Activated naive CD8-positive, alpha-beta T cell (primary cell): ENCODE results near the gene GABBR2.

Experiments
- H3K27ac Mint-ChIP-seq: one replicate; pipeline ENCODE4 v1.8.0; 2021; ENCODE audit warnings: mixed read lengths
- H3K27me3 Mint-ChIP-seq: one replicate; pipeline ENCODE4 v1.8.0; 2021; ENCODE audit warnings: mixed read lengths
- H3K36me3 Mint-ChIP-seq: one replicate; pipeline ENCODE4 v1.8.0; 2021; ENCODE audit warnings: mixed read lengths
- H3K4me1 Mint-ChIP-seq: one replicate; pipeline ENCODE4 v1.8.0; 2021; ENCODE audit warnings: low read depth, mixed read lengths
- H3K4me3 Mint-ChIP-seq: one replicate; pipeline ENCODE4 v1.8.0; 2021; ENCODE audit warnings: mild to moderate bottlenecking, mixed read lengths
- H3K9me3 Mint-ChIP-seq: one replicate; pipeline ENCODE4 v1.8.0; 2021; ENCODE audit warnings: low read depth, mixed read lengths

The GABBR2 gene

DNA sequence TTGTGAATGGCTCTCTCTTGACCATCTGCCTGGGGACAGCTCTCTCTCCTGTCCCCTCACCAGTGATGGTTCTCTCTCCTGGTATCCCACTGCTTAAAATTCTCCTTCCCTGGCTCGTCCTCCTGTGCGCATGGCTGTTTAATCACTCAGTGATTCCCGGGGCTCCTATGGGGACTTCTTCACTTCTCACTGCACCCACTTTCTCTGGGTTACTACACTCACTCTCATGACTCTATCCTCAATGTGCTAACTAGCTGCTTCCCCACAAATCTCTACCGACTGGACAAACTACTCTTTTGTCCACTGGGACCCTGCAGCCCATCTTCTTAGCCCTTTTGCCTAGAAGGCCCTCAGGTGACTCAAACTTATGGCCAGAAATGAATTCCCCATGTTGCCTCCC is 364.2 kb downstream of the GABBR2 start:
- no peaks in the 10 kb centered on the region for H3K36me3 Mint-ChIP-seq
- H3K9me3 Mint-ChIP-seq, result no peaks in the 10 kb centered on the region
- no peaks in the 10 kb centered on the region for H3K4me1 Mint-ChIP-seq
- peaks cover 15% of the 10 kb centered on the region for H3K27me3 Mint-ChIP-seq
- H3K27ac Mint-ChIP-seq, result no peak overlapping the region
- no peak overlapping the region for H3K4me3 Mint-ChIP-seq

DNA sequence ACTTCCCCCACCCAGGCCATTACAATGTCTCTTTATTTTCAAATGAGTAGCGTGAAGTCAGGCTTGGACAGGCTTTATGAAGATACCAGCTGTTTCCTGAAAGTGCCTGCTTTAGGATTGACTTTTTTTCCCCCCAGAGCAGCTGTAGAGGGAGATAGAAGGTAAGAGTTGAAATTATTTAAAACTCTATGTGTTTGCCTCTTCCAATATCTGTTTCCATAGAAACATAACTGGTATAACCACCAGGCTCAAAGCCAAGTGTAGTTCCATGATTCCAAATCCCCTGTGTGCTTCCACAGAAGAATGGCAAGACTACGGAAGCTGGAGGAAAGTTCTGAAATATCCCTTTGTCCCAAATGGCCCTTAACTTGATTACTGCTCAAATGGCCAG is 365.9 kb downstream of the GABBR2 start:
- Mint-ChIP-seq H3K4me1 (no peaks in the 10 kb centered on the region), H3K9me3 (no peaks in the 10 kb centered on the region), H3K36me3 (no peaks in the 10 kb centered on the region), H3K27me3 (peaks cover 19% of the 10 kb centered on the region), H3K27ac (no peak overlapping the region), H3K4me3 (no peak overlapping the region)

DNA sequence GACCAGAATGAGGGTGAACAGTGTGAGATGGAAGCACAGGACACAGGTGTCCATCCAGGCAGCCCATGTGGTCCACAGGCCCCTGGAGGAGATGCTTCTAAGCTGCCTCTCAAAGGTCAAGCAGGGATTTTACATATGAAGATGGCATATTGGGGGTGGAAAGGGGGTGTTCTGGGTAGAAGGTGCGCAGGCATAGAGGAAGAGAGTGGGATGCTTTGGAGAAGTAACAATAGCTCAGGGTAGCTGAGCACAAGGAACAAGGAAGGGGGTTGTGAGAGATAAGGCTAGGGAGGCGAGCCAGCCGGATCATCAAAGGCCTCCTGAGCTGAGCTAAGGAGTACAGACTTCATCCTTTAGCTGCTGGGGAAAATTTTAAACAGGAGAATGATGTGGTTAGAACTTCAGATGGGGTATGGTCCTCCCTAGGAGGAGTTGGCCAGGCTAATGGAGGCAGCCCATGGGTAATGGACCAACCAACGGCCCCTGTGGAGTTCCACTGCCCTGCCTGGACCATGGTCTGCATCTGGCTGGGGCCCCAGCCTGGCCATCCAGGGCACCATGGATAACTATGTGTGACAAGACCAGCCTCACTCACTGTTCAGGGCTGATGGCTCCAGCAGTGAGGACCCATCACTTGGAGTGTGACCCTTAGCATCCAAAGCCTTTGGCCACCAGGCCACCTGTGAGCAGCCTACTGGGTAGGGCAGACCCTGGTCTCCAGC is 366.5 kb downstream of the GABBR2 start:
- Mint-ChIP-seq H3K36me3 (no peaks in the 10 kb centered on the region), H3K4me3 (no peak overlapping the region), H3K27ac (no peak overlapping the region), H3K9me3 (no peaks in the 10 kb centered on the region), H3K27me3 (peaks cover 22% of the 10 kb centered on the region), H3K4me1 (no peaks in the 10 kb centered on the region)

DNA sequence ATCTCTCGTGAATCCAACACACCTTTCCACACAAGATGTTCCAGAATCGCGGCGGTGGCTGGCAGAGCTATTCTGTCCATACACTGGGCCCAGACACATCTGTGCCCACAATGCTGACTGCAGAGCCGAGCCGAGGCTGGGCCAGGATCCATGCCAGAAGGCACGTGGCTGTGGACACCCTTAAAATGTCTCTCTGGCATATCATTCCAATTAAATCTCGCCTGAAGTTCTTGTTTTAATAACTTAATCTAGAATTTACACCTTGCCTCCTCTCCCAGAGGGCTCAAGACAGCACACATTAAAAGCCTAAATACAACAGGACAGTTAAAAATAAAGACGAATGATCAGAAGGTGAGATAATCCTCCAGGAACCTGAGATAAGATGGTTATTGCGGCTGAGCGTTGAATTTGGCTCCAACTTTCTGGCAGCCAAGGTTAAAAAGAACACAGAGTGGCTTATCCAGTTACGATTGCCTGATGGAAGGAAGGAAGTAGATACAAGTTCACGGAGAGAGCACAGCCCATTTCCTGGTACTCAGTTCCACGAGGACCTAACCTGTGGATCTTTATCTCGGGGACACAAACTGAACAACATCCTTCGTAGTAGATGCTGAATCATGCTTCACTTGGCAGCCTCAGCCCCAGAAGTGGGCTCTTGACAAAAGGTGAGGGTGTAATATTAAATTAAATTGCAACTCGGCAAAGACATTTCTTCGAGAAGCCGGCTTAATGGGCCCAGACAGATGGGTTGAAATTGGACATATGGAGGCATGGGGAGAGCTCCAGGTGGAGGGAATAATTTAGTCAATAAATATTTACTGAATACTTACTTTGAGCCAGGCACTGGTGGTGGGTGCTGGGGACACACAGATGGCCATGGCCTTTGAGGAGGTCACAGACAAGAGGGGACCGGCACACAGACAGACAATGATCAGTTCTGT is 367.3 kb downstream of the GABBR2 start:
- H3K27me3 Mint-ChIP-seq, result peaks cover 21% of the 10 kb centered on the region
- no peaks in the 10 kb centered on the region for H3K36me3 Mint-ChIP-seq

DNA sequence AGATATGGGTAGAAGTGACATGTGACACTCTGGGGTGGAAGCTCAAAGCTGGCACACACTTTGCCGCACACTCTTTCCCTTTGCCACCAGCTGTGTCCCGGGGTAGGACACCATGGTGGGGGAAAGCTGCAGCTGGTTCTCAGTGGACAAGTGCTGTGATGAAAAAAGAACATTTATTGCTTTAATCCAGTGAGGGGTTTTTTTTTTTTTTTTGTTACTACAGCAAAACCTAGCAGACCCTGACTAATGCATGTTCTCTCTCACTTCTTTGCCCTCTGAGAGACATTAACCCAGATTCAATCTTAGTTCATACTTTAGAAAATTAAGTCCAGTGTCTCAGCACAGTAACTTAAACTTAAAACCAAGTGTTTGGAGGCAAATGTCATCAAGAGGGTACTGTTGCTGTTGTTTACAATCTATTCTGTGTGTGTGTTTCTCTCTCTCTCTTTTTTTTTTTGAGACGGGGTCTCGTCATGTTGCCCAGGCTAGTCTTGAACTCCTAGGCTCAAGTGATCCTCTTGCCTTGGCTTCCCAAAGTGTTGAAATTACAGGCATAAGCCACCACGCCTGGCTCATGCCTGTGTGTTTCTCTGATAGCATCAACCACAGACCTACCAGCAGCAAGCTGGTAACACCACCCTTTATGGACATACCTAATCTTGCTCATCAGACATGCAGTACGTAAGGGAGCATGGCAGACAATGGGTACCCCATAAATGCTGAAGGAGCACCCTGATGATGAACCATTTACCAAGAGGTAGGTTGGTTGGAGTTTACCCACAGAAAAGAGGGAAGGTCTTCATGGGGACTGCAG is 368.5 kb downstream of the GABBR2 start:
- Mint-ChIP-seq H3K4me1 (no peaks in the 10 kb centered on the region), H3K27me3 (peaks cover 28% of the 10 kb centered on the region), H3K36me3 (no peaks in the 10 kb centered on the region), H3K9me3 (no peaks in the 10 kb centered on the region), H3K4me3 (no peak overlapping the region), H3K27ac (no peak overlapping the region)

More for the DNA sequence above, 367.3 kb downstream of the GABBR2 start:
- no peaks in the 10 kb centered on the region for H3K9me3 Mint-ChIP-seq
- no peaks in the 10 kb centered on the region for H3K4me1 Mint-ChIP-seq
- no peak overlapping the region for H3K27ac Mint-ChIP-seq
- no peak overlapping the region for H3K4me3 Mint-ChIP-seq

DNA sequence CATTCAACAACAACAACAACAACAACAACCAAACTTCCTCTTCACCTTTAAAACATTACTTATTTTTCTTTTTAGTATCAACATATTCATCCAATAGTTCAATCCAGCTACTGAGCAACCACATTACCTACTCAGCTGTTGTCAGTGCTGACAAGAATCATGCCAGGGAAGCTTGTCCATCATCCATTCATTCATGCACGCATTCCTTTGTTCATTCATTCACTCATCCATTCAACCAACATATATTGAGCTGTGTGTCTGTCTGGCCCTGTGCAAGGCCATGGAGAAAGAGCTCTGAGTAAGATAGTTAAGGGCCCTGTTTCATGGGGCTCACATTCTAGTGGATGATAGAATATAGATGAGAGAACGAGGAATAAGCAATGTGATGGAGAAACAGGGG is 373.1 kb downstream of the GABBR2 start:
- peaks cover 23% of the 10 kb centered on the region for H3K27me3 Mint-ChIP-seq
- no peak overlapping the region for H3K4me3 Mint-ChIP-seq
- no peak overlapping the region for H3K27ac Mint-ChIP-seq
- no peaks in the 10 kb centered on the region for H3K36me3 Mint-ChIP-seq
- no peaks in the 10 kb centered on the region for H3K4me1 Mint-ChIP-seq
- H3K9me3 Mint-ChIP-seq, result no peaks in the 10 kb centered on the region

DNA sequence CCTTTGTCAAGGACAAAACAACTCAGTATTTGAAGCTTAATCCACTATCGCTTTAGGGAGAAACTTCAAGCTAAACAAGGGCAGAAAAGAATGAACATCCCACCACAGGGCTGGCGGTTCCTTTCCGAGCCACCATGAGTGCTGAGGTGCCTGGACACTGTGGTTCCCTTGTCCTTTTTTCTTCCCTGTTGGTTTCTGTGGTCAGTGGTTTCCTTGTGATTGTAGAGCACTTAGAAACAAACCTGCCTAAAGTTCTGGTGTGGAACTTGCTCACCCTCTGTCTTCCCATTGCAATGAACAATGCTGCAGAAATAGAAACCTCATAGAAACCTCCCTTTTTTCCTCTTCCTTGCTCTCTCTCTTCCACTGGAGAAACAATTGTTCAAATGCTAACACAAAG is 373.9 kb downstream of the GABBR2 start:
- peaks cover 23% of the 10 kb centered on the region for H3K27me3 Mint-ChIP-seq
- H3K27ac Mint-ChIP-seq, result no peak overlapping the region
- H3K9me3 Mint-ChIP-seq, result no peaks in the 10 kb centered on the region
- H3K4me3 Mint-ChIP-seq, result no peak overlapping the region
- H3K36me3 Mint-ChIP-seq, result no peaks in the 10 kb centered on the region
- H3K4me1 Mint-ChIP-seq, result no peaks in the 10 kb centered on the region

DNA sequence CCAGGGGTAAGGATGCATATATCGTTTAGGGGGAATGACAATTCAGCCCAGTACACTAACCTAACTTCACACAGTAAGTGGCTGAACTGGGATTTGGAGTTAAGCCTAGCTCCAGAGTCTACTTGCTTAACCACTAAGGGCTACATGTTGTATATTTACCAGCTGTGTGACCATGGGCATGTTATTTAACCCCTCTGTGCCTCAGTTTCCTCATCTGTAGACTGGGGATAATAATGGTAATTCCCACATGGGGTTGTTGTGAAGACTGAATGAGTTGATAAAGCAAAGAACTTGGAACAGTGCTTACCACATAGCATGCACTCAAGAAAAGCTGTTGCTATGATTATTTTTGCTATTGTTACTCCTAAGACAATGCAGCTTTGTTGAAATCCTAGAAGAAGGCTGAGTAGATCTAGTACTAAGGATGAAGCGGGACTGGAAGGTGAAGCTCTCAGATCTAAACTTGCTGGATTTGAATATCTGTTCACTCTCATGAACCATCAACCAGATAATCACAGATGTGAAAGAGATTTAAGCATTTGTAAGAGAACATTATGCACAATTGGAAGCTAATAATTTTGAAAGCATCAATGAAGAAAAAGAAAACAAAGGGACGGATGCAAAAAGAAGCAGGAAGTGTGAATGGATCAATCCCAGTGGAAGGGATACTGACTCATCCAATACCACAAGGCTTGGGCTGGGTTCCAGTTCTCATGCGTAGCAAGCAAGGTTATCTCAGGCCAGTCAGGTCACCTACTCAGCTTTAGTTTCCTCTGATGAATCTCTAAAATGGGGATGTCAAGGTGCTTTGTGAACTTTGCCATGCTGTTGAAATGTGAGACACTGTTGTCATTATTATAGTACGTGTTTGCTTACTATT is 374.8 kb downstream of the GABBR2 start:
- Mint-ChIP-seq H3K9me3 (no peaks in the 10 kb centered on the region), H3K4me3 (no peak overlapping the region), H3K27me3 (peaks cover 19% of the 10 kb centered on the region), H3K4me1 (no peaks in the 10 kb centered on the region), H3K36me3 (no peaks in the 10 kb centered on the region), H3K27ac (no peak overlapping the region)

DNA sequence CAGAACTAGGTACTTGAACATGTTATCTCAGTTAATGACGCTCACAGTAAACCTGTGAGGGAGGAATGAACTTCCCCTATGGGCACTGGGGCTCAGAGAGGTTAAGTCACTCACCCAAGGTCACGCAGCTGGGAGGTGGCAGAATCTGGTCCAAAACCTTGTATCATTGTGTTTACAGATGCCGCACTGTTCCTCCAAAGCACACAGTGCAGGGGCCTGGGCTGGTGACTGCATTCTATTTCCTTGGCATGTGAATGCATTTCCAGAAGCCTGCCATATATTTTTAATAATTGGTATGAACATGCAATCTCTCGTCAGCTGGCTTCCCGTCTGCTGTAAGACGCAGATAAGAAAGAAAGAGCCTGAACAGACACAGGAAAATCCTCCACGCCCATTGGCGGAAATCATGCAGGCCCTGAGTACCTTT is 376.3 kb downstream of the GABBR2 start:
- Mint-ChIP-seq H3K4me3 (no peak overlapping the region), H3K27me3 (peaks cover 16% of the 10 kb centered on the region), H3K36me3 (no peaks in the 10 kb centered on the region), H3K4me1 (no peaks in the 10 kb centered on the region), H3K27ac (no peak overlapping the region), H3K9me3 (no peaks in the 10 kb centered on the region)

DNA sequence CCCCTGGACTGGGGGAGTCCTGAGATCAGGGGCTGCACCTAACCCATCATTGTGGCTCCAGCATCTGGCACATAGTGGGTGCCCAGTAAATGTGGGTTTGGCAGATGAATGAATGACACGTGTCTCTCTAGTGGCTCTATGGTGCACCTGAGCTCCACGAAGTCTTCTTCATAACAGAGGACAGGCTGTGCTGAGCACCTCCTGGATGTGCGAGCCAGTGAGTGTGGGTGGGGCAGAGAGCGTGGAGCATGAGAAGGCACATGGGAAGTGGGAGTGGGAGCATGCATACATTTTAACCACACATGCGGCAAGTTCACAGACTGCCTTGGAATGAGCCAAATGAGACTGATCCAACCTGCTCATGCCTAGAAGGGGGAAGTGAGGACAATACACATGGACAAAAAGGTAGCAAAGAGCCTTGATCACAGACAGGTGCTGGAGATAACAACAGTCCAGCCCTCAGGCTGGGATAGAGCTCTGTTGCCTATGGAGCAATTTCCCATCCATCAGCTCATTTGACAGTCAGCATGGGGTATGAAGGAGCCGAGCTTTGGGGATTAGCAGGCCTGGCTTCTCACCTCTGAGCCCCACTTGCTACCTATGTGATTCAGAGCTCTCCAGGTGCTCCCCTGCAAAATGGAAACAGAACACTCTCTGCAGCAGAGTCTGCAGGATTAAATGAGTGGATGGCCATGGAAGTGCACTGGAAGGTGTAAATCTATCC is 377.0 kb downstream of the GABBR2 start:
- Mint-ChIP-seq H3K27me3 (peaks cover 13% of the 10 kb centered on the region), H3K4me1 (no peaks in the 10 kb centered on the region), H3K36me3 (no peaks in the 10 kb centered on the region), H3K9me3 (no peaks in the 10 kb centered on the region), H3K4me3 (no peak overlapping the region), H3K27ac (no peak overlapping the region)

DNA sequence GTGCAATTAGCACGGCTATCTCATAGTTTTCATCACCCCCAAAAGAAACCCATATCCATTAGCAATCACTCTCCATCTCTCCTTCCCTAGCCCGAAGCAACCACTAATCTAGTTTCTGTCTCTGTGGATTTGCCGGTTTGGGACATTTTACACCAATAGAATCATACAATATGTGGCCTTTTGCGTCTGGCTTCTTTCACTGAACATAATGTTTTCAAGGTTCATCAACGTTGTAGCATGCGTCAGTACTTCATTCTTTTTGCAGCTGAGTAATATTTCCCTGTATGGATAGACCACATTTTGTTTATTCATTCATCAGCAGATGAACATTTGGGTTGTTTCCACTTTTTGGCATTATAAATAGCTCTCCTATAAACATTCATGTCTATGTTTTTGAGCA is 377.9 kb downstream of the GABBR2 start:
- Mint-ChIP-seq H3K4me3 (no peak overlapping the region), H3K27ac (no peak overlapping the region), H3K36me3 (no peaks in the 10 kb centered on the region), H3K9me3 (no peaks in the 10 kb centered on the region), H3K27me3 (peaks cover 10% of the 10 kb centered on the region), H3K4me1 (no peaks in the 10 kb centered on the region)

DNA sequence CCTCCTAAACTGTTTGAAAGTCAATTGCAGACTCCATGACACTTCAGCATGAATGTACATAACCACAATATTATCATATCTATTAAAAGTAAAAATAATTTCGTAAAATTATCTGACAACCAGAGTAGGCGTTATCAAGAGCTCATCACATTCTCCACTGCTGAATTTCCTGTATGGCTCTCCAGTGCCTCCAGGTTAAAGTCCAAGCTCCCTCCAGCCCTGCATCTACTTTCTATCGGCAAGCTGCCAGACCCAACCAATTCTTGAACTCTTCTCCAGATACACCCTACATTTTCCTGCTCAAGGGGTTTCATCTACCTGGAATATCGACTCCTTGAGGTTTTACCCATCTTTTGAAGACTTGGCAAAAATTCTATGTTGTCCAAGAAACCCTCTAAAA is 378.8 kb downstream of the GABBR2 start:
- no peaks in the 10 kb centered on the region for H3K4me1 Mint-ChIP-seq
- no peaks in the 10 kb centered on the region for H3K36me3 Mint-ChIP-seq
- H3K4me3 Mint-ChIP-seq, result no peak overlapping the region
- H3K27me3 Mint-ChIP-seq, result peaks cover 7% of the 10 kb centered on the region
- H3K27ac Mint-ChIP-seq, result no peak overlapping the region
- H3K9me3 Mint-ChIP-seq, result no peaks in the 10 kb centered on the region

DNA sequence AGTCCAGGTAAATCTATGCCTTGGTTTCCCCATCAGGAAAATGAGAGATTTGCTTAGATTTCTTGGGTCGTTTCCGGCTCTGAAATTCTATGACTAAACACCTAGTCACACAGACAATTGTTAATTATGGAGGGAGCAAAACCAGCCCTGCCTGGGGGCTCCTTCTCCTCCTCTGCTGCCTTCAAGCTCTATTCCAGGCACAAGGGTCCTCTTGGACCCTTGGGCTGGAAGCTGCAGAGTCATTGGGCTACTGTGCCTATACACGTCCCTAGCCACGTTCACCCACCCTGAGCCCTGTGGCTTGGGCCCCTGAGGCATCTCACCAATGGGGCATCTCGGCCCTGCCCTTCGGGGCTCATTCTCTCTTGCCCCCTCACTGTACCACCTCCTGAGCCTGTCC is 379.5 kb downstream of the GABBR2 start:
- Mint-ChIP-seq H3K4me1 (no peaks in the 10 kb centered on the region), H3K9me3 (no peaks in the 10 kb centered on the region), H3K27ac (no peak overlapping the region), H3K36me3 (no peaks in the 10 kb centered on the region), H3K27me3 (peaks cover 5% of the 10 kb centered on the region), H3K4me3 (no peak overlapping the region)

DNA sequence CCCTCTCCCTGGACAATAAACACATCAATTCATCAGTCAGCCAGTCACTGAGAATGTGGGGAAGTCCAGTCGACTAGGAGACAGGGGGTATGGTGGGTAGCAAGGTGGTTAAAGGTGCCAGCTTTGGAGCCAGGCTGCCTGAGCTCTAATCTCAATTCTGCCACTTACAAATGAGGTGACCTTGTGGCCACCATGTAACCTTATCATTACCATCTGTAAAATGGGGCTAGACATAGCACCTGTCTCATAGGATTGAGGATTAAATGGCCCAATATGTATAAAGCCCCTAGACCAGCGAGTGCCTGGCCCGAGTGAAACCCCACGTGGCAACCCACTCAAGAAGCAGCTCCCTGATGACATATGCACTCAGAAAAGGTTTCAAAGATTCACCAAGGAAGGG is 380.0 kb downstream of the GABBR2 start:
- no peaks in the 10 kb centered on the region for H3K4me1 Mint-ChIP-seq
- no peak overlapping the region for H3K27ac Mint-ChIP-seq
- no peak overlapping the region for H3K4me3 Mint-ChIP-seq
- no peaks in the 10 kb centered on the region for H3K36me3 Mint-ChIP-seq
- no peaks in the 10 kb centered on the region for H3K9me3 Mint-ChIP-seq
- peaks cover 4% of the 10 kb centered on the region for H3K27me3 Mint-ChIP-seq
